ENCODE data around the gene RNF166.

Gene RNF166

DNA sequence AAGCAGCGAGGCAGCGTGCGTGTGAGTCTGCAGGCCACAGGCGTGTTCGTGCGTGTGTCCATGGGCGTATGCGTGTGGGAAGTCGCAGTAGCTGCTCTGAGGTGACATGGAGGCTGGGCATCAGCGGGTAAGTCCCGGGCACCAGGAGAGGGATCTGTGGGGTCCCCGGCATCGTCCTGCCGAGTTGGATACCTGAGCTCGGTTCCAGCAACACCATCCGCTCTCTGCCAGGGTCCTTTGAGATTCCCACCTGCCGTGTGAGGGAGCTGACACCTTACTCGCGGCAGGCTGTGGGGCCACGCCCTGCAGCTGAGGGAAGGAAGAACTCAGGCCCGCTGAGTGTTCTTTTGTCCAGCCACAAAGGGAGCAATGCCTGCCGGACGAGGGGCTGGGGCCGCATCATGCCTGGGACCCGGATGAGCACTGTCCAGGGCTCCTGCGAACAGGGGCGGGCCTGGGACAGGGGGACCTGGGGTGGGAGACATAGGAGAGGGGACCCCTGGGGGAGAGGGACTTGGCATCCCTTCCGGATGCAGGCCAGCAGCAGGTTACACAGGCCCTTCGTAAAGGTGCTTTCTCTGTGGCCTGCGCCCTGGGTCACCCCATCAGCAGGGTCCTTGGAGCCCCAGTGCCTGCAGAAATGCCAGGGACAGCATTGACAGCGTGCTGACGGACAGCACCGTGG is 14.9 kb downstream of the RNF166 start:
- no peak for DNase-seq (ENCODE audit: low spot score)
- peak overlapping the region; percentile 72 for H3K27ac Mint-ChIP-seq
- H3K27me3 Mint-ChIP-seq (ENCODE audit: low read depth) = no peaks in the 10 kb centered on the region
- H3K4me1 Mint-ChIP-seq (ENCODE audit: low read depth) = peaks cover 26% of the 10 kb centered on the region
- peak overlapping the region; percentile 71 for H3K4me3 Mint-ChIP-seq
- no peaks in the 10 kb centered on the region for H3K9me3 Mint-ChIP-seq
- peaks cover 2% of the 10 kb centered on the region for H3K36me3 Mint-ChIP-seq (ENCODE audit: low read depth)

DNA sequence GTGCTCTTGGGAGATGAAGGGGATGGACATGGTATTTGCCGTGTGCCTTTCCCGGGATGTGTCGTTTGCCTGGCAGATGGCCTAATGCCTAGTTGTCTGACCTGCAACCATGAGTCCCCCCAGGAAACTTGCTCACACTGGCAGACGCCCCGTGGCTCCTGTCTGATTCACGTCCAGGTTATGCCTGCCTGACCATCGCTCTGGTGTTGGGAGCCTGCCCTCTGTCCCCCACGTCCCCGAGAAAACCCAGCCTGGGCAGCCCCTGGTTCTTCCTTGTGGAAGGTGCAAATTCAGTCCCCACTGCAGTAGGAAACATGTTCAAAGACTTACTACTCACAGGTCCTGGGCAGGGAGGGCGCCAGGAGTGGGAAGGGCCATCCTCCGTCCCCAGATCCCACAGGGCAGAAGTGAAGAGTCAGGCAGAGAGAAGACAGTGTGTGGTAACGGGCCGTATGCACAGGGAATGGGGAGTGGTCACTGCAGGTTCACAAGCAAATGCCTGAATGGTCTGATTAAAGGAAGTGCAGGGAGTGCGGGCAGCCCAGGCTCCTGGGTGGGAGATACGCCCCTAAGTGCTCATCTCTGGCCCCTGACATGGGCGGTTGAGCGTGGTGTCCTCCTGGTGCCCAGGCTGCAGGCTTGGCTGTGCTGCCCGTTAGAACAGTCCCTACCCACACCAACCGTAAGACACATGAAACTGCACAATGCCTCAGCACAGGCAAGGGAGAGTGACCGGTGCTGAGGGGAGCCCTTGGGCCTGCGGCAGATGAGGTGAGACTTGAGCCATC is 15.7 kb downstream of the RNF166 start:
- H3K27me3 Mint-ChIP-seq (ENCODE audit: low read depth) = no peaks in the 10 kb centered on the region
- peak overlapping the region; percentile 16 for H3K4me3 Mint-ChIP-seq
- H3K9me3 Mint-ChIP-seq = no peaks in the 10 kb centered on the region
- DNase-seq (ENCODE audit: low spot score) = no peak
- peak overlapping the region; percentile 72 for H3K27ac Mint-ChIP-seq
- H3K4me1 Mint-ChIP-seq (ENCODE audit: low read depth) = peaks cover 26% of the 10 kb centered on the region
- peaks cover 2% of the 10 kb centered on the region for H3K36me3 Mint-ChIP-seq (ENCODE audit: low read depth)

DNA sequence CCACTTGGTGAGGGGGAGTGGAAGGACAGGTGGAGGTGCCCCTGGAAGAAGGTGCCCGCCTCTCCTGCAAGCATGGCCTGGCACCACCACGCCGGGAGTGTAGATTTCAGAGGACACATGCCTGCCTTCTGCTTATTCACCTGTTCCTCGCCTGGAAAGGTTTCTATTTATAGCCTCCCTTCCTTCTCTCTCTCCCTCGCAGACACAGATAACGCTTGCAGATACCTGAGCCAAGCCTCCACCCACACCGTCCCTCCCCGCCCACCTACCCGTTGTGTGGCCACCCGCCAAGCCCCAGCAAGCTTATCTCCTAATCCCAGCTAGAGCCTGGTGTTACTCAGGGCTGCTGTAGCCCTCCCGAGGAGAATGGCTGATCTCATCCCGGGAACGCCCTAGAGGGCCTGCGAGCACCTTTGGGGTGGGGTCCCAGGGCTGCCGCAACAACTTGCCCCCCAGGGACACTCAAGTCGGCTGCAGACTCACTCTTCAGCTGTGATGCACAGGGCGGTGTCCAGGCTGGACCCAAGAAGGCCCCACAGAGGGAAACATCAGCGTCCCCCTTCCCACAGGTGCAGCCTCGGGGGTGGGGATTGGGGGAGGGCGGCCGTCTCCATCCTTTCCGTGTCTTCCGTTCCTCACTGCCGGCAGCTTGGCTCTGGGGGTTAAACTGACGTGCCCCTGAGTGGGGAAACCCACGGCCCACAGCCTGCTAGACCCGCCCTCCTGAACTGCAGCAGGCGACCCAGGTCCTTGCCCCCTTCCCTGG is 18.0 kb downstream of the RNF166 start:
- Mint-ChIP-seq H3K4me1 (ENCODE audit: low read depth) (peaks cover 30% of the 10 kb centered on the region), H3K9me3 (no peaks in the 10 kb centered on the region), H3K36me3 (ENCODE audit: low read depth) (no peaks in the 10 kb centered on the region), H3K27me3 (ENCODE audit: low read depth) (no peaks in the 10 kb centered on the region), H3K4me3 (no peak overlapping the region), H3K27ac (no peak overlapping the region)
- no peak for DNase-seq (ENCODE audit: low spot score)

GRCh38 chr16:88687676-88688012 is 18.6 kb downstream of the RNF166 start:
- H3K4me3 Mint-ChIP-seq = no peak overlapping the region
- H3K27ac Mint-ChIP-seq = no peak overlapping the region
- H3K36me3 Mint-ChIP-seq (ENCODE audit: low read depth) = no peaks in the 10 kb centered on the region
- H3K27me3 Mint-ChIP-seq (ENCODE audit: low read depth) = no peaks in the 10 kb centered on the region
- peaks cover 25% of the 10 kb centered on the region for H3K4me1 Mint-ChIP-seq (ENCODE audit: low read depth)
- H3K9me3 Mint-ChIP-seq = no peaks in the 10 kb centered on the region
- DNase-seq (ENCODE audit: low spot score) = no peak

GRCh38 chr16:88687254-88687576 is 19.0 kb downstream of the RNF166 start:
- Mint-ChIP-seq H3K4me1 (ENCODE audit: low read depth) (peaks cover 25% of the 10 kb centered on the region), H3K27ac (no peak overlapping the region), H3K27me3 (ENCODE audit: low read depth) (no peaks in the 10 kb centered on the region), H3K36me3 (ENCODE audit: low read depth) (peaks cover 1% of the 10 kb centered on the region), H3K4me3 (peak overlapping the region; percentile 27), H3K9me3 (no peaks in the 10 kb centered on the region)
- no peak for DNase-seq (ENCODE audit: low spot score)

DNA sequence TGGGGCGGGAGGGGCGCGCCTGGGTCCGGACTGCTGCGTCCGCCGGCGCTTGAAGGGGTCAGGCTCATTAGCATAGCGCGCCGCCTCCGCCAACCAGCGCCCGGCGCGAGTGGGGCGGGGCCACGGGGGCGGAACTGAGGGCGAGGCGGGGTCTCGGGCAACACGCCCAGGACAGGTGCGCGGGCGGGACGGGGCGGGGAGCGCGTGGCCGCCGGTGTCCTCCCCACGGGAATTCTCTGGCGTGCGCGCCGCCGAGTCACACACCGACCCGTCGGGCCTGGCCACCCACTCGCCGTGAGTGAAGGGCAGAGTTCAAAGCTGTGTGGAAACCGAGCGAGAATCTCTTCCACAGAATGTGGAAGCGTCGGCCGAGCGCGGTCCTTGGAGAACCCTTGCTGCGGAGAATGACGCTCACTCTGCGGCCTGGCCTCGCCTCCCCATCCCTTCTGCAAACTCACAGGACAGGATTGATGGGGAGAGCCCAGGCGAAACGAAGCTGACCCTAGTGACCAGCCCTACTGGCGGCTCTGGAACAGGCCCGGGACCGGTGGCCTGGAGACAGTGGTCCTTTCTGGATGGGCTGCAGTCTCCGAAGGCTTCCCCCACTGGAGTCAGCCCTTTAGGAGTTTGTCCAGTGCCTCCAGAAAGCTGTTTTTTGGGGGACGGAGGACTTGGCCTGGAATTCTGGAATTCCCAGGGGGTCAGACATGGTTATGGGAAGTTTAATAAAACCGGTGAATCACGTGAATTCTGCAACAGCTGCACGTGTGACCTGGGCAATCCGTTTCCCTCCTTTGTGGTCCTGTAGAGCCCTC is 19.6 kb downstream of the RNF166 start, which contains the start of gene SNAI3:
Gene SNAI3, minus strand, starts transcription at position 69 of the 815 bp plus-strand sequence. CDS start 101 bp downstream, outside the sequence.
- no peaks in the 10 kb centered on the region for H3K9me3 Mint-ChIP-seq
- H3K27me3 Mint-ChIP-seq (ENCODE audit: low read depth) = no peaks in the 10 kb centered on the region
- peaks cover 26% of the 10 kb centered on the region for H3K4me1 Mint-ChIP-seq (ENCODE audit: low read depth)
- DNase-seq (ENCODE audit: low spot score) = peak; percentile 90
- peaks cover 2% of the 10 kb centered on the region for H3K36me3 Mint-ChIP-seq (ENCODE audit: low read depth)
- H3K27ac Mint-ChIP-seq = no peak within 1 kb of the TSS
- H3K4me3 Mint-ChIP-seq = peak within 1 kb of the TSS; percentile 77

- peaks cover 28% of the 10 kb centered on the region for H3K4me1 Mint-ChIP-seq (ENCODE audit: low read depth)
- DNase-seq (ENCODE audit: low spot score) = no peak
- no peak overlapping the region for H3K27ac Mint-ChIP-seq
Measured at GRCh38 chr16:88686062-88686438, 20.2 kb downstream of the RNF166 start.

DNA sequence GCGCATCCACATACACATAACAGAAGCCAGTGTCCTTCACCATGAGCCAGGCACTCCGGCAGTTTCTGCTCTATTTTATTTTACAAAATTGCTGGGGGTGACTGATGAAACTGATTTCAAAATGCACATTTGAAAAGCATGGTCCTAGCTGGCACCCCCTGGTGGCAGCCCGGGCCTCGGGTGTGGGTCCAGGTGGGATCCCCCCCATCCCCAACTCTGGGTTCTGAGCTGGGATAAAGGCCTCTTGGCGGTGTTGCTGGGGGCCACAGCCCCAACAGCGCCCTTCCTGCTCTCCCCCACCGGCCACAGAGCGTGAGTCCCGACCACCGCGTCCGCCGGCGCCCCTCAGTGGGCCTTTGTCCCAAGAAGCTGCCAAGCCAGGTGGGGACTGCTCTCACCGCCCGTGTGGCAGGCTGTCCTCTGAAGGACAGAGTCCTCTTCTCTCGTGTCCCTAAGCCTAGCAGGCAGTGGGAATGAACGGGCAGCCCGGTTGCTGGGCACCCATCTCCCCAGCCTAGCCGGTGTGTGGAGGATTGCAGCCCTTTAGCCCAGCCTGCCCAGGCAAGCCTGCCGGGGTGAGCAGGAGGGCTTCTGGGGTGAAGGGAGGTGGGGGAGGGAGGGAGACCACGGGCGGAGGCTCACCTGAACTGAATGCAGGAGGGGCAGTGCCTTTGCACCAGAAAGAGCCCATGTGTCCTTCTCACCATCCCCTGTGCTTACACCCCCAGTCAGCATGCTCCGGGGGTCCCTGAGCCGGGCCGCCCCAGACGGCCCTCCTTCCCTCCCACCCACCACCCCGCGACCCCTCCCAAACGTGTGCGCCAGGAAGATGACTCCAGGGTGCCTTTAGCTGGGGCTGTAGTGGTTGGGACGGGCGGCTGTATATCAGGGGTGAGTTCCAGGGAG is 20.8 kb downstream of the RNF166 start:
- Mint-ChIP-seq H3K36me3 (ENCODE audit: low read depth) (peaks cover 7% of the 10 kb centered on the region), H3K4me3 (peak overlapping the region; percentile 77), H3K4me1 (ENCODE audit: low read depth) (peaks cover 26% of the 10 kb centered on the region), H3K27me3 (ENCODE audit: low read depth) (no peaks in the 10 kb centered on the region), H3K27ac (no peak overlapping the region), H3K9me3 (no peaks in the 10 kb centered on the region)
- no peak for DNase-seq (ENCODE audit: low spot score)

More at GRCh38 chr16:88686062-88686438, 20.2 kb downstream of the RNF166 start:
- Mint-ChIP-seq H3K27me3 (ENCODE audit: low read depth) (no peaks in the 10 kb centered on the region), H3K9me3 (no peaks in the 10 kb centered on the region), H3K36me3 (ENCODE audit: low read depth) (peaks cover 3% of the 10 kb centered on the region), H3K4me3 (peak overlapping the region; percentile 77)

GRCh38 chr16:88684569-88685155 is 21.5 kb downstream of the RNF166 start:
- Mint-ChIP-seq H3K36me3 (ENCODE audit: low read depth) (peaks cover 7% of the 10 kb centered on the region), H3K4me1 (ENCODE audit: low read depth) (peaks cover 24% of the 10 kb centered on the region), H3K9me3 (no peaks in the 10 kb centered on the region), H3K27me3 (ENCODE audit: low read depth) (no peaks in the 10 kb centered on the region), H3K4me3 (peak overlapping the region; percentile 77), H3K27ac (no peak overlapping the region)
- no peak for DNase-seq (ENCODE audit: low spot score)

DNA sequence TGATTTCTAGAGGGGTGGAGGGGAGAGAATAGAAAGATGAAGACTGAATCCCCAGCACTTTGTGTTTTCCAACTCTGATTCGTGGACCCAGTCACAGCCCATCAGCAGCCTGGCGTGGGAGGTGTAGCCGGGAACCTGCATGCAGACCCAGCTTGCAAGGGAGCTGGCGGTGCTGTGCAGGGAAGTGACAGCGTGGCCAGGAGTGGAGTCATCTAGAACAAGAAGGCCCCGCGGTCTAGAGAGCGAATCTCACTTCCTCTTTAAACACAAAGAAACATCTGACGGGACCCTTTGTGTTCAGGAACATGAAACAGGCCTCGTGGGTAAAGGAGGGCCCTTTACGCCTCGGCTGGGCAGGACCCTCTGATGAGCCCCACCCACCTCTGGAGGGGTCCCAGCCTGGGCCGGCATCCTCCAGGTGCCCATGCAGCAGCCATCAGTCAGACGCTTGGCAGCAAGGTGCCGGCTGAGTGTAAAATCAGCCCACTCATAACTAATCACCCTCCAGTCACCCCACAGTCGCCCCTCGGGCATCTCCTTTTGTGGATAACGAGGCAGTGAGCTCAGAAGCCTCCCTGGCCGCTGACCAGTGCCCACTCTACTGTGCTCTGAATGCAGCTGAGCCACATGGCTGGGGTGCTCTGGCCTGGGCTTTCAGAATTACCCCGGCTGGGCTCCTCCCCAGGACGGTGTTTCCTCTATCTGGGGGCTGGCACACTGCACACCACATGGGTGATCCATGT is 24.3 kb downstream of the RNF166 start:
- no peaks in the 10 kb centered on the region for H3K27me3 Mint-ChIP-seq (ENCODE audit: low read depth)
- peaks cover 7% of the 10 kb centered on the region for H3K36me3 Mint-ChIP-seq (ENCODE audit: low read depth)
- DNase-seq (ENCODE audit: low spot score) = peak; percentile 67
- H3K27ac Mint-ChIP-seq = peak overlapping the region; percentile 86
- no peaks in the 10 kb centered on the region for H3K9me3 Mint-ChIP-seq
- H3K4me3 Mint-ChIP-seq = peak overlapping the region; percentile 65
- H3K4me1 Mint-ChIP-seq (ENCODE audit: low read depth) = peaks cover 20% of the 10 kb centered on the region

- Mint-ChIP-seq H3K4me3 (peak overlapping the region; percentile 65), H3K36me3 (ENCODE audit: low read depth) (peaks cover 7% of the 10 kb centered on the region), H3K27me3 (ENCODE audit: low read depth) (no peaks in the 10 kb centered on the region), H3K4me1 (ENCODE audit: low read depth) (peaks cover 20% of the 10 kb centered on the region), H3K27ac (peak overlapping the region; percentile 86), H3K9me3 (no peaks in the 10 kb centered on the region)
- no peak for DNase-seq (ENCODE audit: low spot score)
Measured at GRCh38 chr16:88681084-88681680, 25.0 kb downstream of the RNF166 start.
